Sigmoid colon (tissue), 7 donors: ENCODE measurements around the gene GRIP1. TPM values are rescaled to one million over a fixed set of nuclear protein-coding genes. Genes with fewer than 3 reads are reported as not detected.

Experiments used
- DNase-seq: peaks from one replicate; pipeline ENCODE4 v3.0.0-alpha.2; 2019
- H3K27ac ChIP-seq, 4 donors: fragments of 200-600 bp; sonication (generic); one replicate each; pipeline ENCODE4 v1.5.1; 2016 to 2019; ENCODE audit warnings: mild to moderate bottlenecking in 1 of 4
- H3K27me3 ChIP-seq, 3 donors: fragments of 200-600 bp; sonication (generic); one replicate each; pipeline ENCODE4 v1.5.1; 2019; ENCODE audit warnings: mild to moderate bottlenecking in 1 of 3
- H3K36me3 ChIP-seq, 4 donors: fragments of 200-600 bp; sonication (generic); one replicate each; pipeline ENCODE4 v1.5.1; 2016 to 2019
- H3K4me1 ChIP-seq, 4 donors: fragments of 200-600 bp; sonication (generic); one replicate each; pipeline ENCODE4 v1.5.1; 2017 to 2019
- H3K4me3 ChIP-seq, 4 donors: fragments of 200-600 bp; sonication (generic); one replicate each; pipeline ENCODE4 v1.5.1; 2017 to 2019; ENCODE audit warnings: mild to moderate bottlenecking in 2 of 4, moderate library complexity in 1 of 4
- H3K9me3 ChIP-seq, 4 donors: fragments of 200-600 bp in 3 of 4; sonication (generic) in 3 of 4; one replicate each; pipeline versions ENCODE4 v1.5.1 to v1.6.1; 2013 to 2019
- CTCF ChIP-seq, 4 experiments: fragments of 450-650 bp in 3 of 4; fragments of 200-600 bp in 1 of 4; IDR thresholded peaks; one replicate each; pipeline ENCODE4 v1.5.1; 2016 to 2019; ENCODE audit warnings: antibody characterized with exemption in 4 of 4, mild to moderate bottlenecking in 3 of 4, moderate library complexity in 2 of 4
- EP300 ChIP-seq, 4 donors: sonication (generic); formaldehyde crosslinking; IDR thresholded peaks; one replicate each; pipeline ENCODE4 v1.6.1; 2017; ENCODE audit warnings: antibody characterized with exemption in 4 of 4
- POLR2A ChIP-seq, 2 donors: fragments of 450-650 bp; IDR thresholded peaks; one replicate each; pipeline ENCODE4 v1.6.1; 2016; ENCODE audit warnings: antibody characterized with exemption in 2 of 2, mild to moderate bottlenecking in 2 of 2, moderate library complexity in 2 of 2
- POLR2AphosphoS5 ChIP-seq, 4 donors: sonication (generic); formaldehyde crosslinking; IDR thresholded peaks; one replicate each; pipeline ENCODE4 v1.6.1; 2017; ENCODE audit warnings: antibody characterized with exemption in 4 of 4
- WGBS, 2 donors: extraction: QIAGEN DNeasy Blood & Tissue Kit; methylation state at CpG; one replicate each; pipeline ENCODE4 v1.1.7; 2013; 5-methylcytosine and 5-hydroxymethylcytosine counted together
- intact Hi-C: fragments of 100-400 bp; cut with DNase I; formaldehyde crosslinking; loops from one replicate; pipeline ENCODE4 v1.15.1; 2023
- polyA plus RNA-seq, 3 donors: library from polyadenylated mRNA; stranded (reverse); fragments of 200-250 nt; gene quantifications; one replicate each; pipeline ENCODE4 v1.2.3, GENCODE V29; 2013
- total RNA-seq, 4 donors: library from RNA; depleted of rRNA; stranded (reverse); fragments of >200 nt; gene quantifications; one replicate each; pipeline ENCODE4 v1.1.0, GENCODE V29; 2016
- donor health status: healthy with polysubstance abuse.
- donor health status: Bipolar disorder and iron deficiency.
- donor health status: healthy.

GRIP1 gene
- total and polyA plus RNA-seq, 7 donors, result 0.46 to 14.0 (median 6.3) TPM

DNA sequence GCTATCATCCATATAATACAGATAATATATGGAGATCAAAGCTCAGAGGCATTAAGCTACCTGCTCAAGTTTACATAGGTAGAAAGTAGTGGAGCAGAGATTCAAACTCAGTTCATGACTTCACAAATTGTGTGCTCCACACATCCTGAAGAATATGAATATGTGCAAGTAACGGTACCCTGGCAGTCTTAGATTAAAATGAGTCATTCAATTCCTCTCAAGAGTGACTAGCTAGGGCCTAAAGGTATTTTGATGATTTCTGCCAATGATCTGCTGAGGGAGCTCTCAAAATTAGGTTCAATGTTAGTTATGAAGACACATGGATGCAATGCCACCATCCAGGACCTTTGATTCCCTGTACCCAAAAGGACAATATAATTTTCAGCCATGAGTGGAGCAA is 58.9 kb downstream of the GRIP1 start:
- Histone ChIP-seq H3K36me3 (no peaks in the 10 kb centered on the region), H3K4me3 (no peak overlapping the region), H3K9me3 (no peaks in the 10 kb centered on the region), H3K27ac (no peak overlapping the region), H3K27me3 (no peaks in the 10 kb centered on the region), H3K4me1 (no peaks in the 10 kb centered on the region)
- intact Hi-C loops, result no loop called here
- no peak for TF ChIP-seq POLR2AphosphoS5 (IDR thresholded peaks at IDR 0.05)
- no peak for TF ChIP-seq EP300 (IDR thresholded peaks at IDR 0.05)
- TF ChIP-seq POLR2A (IDR thresholded peaks at IDR 0.05), result no peak
- no peak for TF ChIP-seq CTCF (IDR thresholded peaks at IDR 0.05)
- 72 to 90% methylated on average over 1 of the region's 1 CpG for WGBS, 2 donors
- DNase-seq, result no peak

DNA sequence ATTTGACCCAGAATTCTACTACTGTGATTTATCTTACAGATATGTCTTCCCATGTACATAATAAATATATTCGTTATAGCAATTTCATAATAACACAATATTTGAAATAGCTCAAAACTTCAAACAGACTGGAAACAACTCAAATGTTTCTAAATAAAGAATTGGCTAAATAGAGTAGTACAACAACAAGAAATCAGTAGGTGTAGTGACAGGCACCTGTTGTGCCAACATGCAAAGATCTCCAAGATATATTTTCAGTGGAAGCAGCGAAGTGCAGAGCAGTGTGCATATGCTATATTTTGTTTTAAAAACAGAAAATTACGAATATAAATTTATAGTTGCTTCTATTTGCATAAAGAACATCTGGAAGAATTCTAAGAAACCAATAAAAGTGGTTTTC is 60.9 kb downstream of the GRIP1 start:
- Histone ChIP-seq H3K4me1 (no peaks in the 10 kb centered on the region), H3K27ac (no peak overlapping the region), H3K9me3 (no peaks in the 10 kb centered on the region), H3K27me3 (no peaks in the 10 kb centered on the region), H3K36me3 (no peaks in the 10 kb centered on the region), H3K4me3 (no peak overlapping the region)
- TF ChIP-seq POLR2A (IDR thresholded peaks at IDR 0.05) (no peak), EP300 (IDR thresholded peaks at IDR 0.05) (no peak), POLR2AphosphoS5 (IDR thresholded peaks at IDR 0.05) (no peak), CTCF (IDR thresholded peaks at IDR 0.05) (no peak)
- DNase-seq, result no peak
- 84 to 85% methylated on average over 3 of the region's 3 CpGs for WGBS, 2 donors
- intact Hi-C loops, result no loop called here

- H3K9me3 ChIP-seq, result no peaks in the 10 kb centered on the region
Measured at GRCh38 chr12:66612090-66612775, 66.6 kb downstream of the GRIP1 start.

GRCh38 chr12:66607147-66607546 is 71.7 kb downstream of the GRIP1 start:
- H3K4me1 ChIP-seq, result peaks cover 0 to 11% (median 2%) of the 10 kb centered on the region in 4 donors
- intact Hi-C loops, result no loop called here
- no peak overlapping the region for H3K27ac ChIP-seq
- no peaks in the 10 kb centered on the region for H3K27me3 ChIP-seq
- H3K36me3 ChIP-seq, result no peaks in the 10 kb centered on the region
- H3K4me3 ChIP-seq, result no peak overlapping the region
- TF ChIP-seq POLR2AphosphoS5 (IDR thresholded peaks at IDR 0.05) (no peak), CTCF (IDR thresholded peaks at IDR 0.05) (no peak), EP300 (IDR thresholded peaks at IDR 0.05) (no peak), POLR2A (IDR thresholded peaks at IDR 0.05) (no peak)
- no peaks in the 10 kb centered on the region for H3K9me3 ChIP-seq
- no peak for DNase-seq

More at GRCh38 chr12:66612090-66612775, 66.6 kb downstream of the GRIP1 start:
- no peaks in the 10 kb centered on the region for H3K36me3 ChIP-seq
- H3K27me3 ChIP-seq, result no peaks in the 10 kb centered on the region
- intact Hi-C loops, result no loop called here
- H3K27ac ChIP-seq, result no peak overlapping the region
- TF ChIP-seq POLR2A (IDR thresholded peaks at IDR 0.05), result no peak
- no peak for TF ChIP-seq EP300 (IDR thresholded peaks at IDR 0.05)
- TF ChIP-seq CTCF (IDR thresholded peaks at IDR 0.05), result no peak
- no peak for TF ChIP-seq POLR2AphosphoS5 (IDR thresholded peaks at IDR 0.05)
- peaks cover 0 to 8% (median 2%) of the 10 kb centered on the region in 4 donors for H3K4me1 ChIP-seq
- DNase-seq, result no peak
- H3K4me3 ChIP-seq, result no peak overlapping the region

DNA sequence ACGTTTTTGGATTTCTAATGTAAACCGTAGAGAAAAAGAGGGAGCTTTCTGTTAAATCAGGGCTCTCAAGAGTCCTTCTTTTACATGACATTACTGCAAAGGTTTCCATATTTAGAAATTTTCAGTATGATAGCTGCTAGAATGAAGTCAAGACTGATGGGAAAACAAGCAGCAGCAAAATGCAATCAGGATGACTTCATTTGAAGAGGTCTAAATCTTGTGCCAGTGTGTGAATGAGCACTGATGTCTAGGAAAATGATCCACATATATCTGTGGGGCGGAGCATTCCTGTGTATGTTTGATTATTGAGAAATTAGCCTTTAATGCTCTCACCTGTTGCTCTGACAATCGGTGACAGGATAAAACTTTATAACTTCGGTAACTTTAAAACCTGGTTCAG is 73.6 kb downstream of the GRIP1 start:
- no peaks in the 10 kb centered on the region for H3K36me3 ChIP-seq
- no peaks in the 10 kb centered on the region for H3K9me3 ChIP-seq
- no peaks in the 10 kb centered on the region for H3K27me3 ChIP-seq
- whole genome bisulfite sequencing, 2 donors, result 87 to 92% methylated on average over 5 of the region's 5 CpGs
- no peak overlapping the region for H3K4me3 ChIP-seq
- no peak overlapping the region for H3K27ac ChIP-seq
- no peak for TF ChIP-seq EP300 (IDR thresholded peaks at IDR 0.05)
- no peak for TF ChIP-seq CTCF (IDR thresholded peaks at IDR 0.05)
- no peak for TF ChIP-seq POLR2A (IDR thresholded peaks at IDR 0.05)
- no peak for TF ChIP-seq POLR2AphosphoS5 (IDR thresholded peaks at IDR 0.05)
- intact Hi-C loops, result no loop called here
- DNase-seq, result no peak
- H3K4me1 ChIP-seq, result peaks cover 0 to 12% (median 6%) of the 10 kb centered on the region in 4 donors
